ENCODE measurements around the gene COMMD4. TPM values are rescaled to one million over a fixed set of nuclear protein-coding genes. Genes with fewer than 3 reads are reported as not detected.
"Not testable (repeated sequence)": the region's sequence is repeated elsewhere in the genome, so short reads cannot be mapped to it uniquely, and the experiment has no call there.

The COMMD4 gene
- total RNA-seq, 1 experiment from 2014 or later = 166 TPM

DNA sequence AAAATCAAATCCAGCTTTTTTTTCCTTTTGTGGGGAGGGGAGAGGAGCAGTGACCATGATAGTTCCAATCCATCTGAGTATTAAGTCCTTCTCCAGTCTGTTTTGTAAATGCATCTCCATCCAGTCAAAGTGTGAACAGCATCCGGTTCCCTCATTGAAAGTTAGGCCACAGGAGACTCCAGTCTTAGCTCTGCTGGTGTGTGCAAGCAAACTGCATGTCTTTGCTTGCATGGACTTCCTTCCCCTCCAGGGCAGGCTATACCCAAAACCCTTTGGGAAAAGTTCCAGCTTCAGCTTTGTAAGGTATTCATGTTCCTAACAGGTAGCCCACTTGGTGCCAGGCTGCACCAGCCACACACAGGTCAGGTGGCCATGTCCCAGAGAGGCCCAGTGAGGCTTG is 35.6 kb downstream of the COMMD4 start:
- DNase-seq (ENCODE audit: low read depth) = no peak

DNA sequence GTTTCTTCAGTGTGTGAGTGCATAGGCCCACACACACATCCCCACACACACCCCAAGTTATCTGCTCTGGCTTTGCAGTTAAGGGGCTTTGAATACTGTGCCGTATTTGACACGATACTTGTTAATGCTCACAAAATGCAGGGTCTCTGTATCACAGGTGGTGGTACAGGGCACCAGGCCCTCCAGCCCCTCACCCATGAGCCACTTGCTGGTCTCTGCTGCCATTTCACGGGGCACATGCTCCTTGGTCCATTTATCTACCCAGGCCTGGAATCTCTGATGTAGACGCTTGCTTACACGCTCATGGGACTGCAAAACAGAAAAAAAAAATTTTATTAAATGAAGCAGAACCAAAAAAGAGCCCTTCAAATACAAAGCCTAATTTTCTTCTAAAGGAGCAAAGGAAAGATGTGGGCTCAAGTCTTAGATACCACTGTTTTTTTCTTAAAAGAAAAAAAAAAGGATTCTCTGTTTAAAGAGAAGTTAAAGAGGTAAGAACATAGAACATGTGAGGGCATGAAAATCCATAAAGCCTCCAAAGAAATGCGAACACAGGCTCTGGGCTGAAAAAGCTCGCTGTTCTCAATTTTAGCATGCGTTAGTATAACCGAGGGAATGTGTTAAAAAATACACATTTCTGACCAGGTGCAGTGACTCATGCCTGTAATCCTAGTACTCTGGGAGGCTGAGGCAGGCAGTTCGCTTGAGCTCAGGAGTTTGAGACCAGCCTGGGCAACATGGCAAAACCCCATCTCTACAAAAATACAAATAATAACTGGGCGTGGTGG is 36.2 kb downstream of the COMMD4 start:
- no peak for DNase-seq (ENCODE audit: low read depth)

- no peak for DNase-seq (ENCODE audit: low read depth)
Measured at GRCh38 chr15:75380773-75381172, 44.9 kb downstream of the COMMD4 start.

DNA sequence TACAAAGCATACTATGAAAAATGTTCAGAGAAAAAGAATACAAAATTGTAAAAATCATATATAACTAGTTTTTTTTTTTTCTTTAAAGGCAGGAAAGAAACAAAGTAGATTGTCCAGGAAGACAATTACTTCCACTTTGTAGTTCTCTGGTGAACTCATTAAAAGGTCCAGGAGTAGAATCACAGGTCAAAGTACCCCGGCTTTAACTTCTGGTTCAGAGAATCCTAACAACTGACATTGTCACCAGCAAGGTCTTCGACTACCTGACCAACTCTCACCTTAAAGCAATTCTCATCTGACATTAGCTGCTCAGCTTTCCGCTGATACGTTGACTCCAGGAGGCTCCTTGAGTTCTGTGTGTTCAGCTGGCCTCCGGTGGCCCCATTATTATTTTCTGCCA is 48.1 kb downstream of the COMMD4 start:
- not testable (repeated sequence) for DNase-seq (ENCODE audit: low read depth)

Small RNAs within 50 kb of the gene (small RNA-seq; reads per million reads assigned to genes)
- not detected for gene RN7SL327P

Other genes with a start within 250 kb of the COMMD4 start
- gene C15orf39, start 134.2 kb upstream of the COMMD4 start, total RNA-seq (2014; rRNA removed; shearing (Covaris generic)) = 17.2 and 21.1 TPM in 2 replicates
- gene GOLGA6C, start 77.7 kb upstream of the COMMD4 start, total RNA-seq (2014; rRNA removed; shearing (Covaris generic)) = not detected in 2 replicates
- gene GOLGA6D, start 53.2 kb upstream of the COMMD4 start, total RNA-seq (2014; rRNA removed; shearing (Covaris generic)) = not detected in 2 replicates
- gene NEIL1, start 11.0 kb downstream of the COMMD4 start, total RNA-seq (2014; rRNA removed; shearing (Covaris generic)) = 0.60 TPM in 1 of 2 replicates, not detected in the other
- gene MAN2C1, start 32.5 kb downstream of the COMMD4 start, total RNA-seq (2014; rRNA removed; shearing (Covaris generic)) = 60.9 and 61.9 TPM in 2 replicates
- gene SIN3A, start 115.6 kb downstream of the COMMD4 start, total RNA-seq (2014; rRNA removed; shearing (Covaris generic)) = 25.6 and 34.2 TPM in 2 replicates
- gene PTPN9, start 243.3 kb downstream of the COMMD4 start, total RNA-seq (2014; rRNA removed; shearing (Covaris generic)) = 24.0 and 28.3 TPM in 2 replicates